Stimulated activated CD8-positive, alpha-beta memory T cell treated with anti-CD3 and anti-CD28 coated beads, Interleukin-12 subunit alpha, Interleukin-12 subunit beta, amount 100 ng/mL, for 4 hours (primary cell): ENCODE measurements around the gene UNKL.

Source experiments
- DNase-seq: peaks from one replicate; pipeline ENCODE4 v3.0.0-alpha.2; 2020; ENCODE audit warnings: low read depth

Gene UNKL

DNA sequence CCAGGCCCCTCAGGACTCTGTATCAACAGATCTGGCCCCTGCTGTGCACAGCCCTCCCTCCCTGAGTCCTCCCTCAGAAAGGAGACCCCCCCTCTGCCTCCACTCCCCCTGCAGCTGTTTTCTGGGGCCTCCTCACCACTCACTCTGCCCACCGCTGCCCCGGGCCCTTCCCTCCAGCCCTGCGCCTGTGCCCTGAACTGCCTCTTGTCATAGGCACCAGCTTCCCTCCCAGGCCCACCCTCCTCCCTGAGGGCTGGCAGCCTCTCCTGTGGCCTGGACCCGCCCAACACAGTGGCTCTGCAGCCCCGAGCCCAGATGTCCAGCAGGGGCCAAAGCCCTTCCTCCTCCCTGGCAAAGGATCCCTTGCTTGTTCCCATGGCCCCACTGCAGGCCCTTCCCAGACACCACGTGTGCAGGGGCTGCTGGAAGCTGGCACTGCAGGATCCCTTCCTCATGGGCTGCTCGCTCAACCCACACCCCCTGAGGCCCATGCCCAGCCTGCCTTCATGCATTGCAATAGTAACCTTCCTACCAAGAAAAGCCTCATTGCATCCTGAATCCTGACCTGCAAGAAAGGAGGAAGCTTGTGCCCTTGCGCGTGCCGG, 37.0 kb downstream of the UNKL start:
- no peak for DNase-seq

DNA sequence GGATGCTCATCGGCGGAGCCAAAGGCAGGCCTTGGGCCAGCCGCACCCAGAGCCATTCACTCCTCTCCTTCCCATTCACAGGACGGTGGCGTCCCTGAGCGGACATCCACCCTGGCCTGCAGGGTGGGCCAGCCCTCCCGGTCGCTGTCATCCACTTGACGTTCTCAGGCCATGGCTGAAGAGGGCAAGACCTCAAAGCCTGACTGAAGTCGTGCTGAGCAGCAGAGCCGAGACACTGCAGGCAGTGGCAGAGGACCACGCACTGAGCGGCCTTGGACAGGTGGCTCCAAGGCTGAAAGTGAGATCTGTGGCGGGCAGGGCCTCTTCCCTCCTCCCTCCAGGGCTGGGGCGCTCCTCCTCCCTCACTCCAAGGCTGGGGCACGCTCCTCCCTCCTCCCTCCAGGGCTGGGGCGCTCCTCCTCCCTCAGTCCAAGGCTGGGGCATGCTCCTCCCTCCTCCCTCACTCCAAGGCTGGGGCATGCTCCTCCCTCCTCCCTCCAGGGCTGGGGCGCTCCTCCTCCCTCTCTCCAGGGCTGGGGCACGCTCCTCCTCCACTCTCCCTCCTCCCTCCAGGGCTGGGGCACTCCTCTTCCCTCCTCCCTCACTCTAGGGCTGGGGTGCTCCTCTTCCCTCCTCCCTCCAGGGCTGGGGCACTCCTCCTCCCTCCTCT, 38.6 kb downstream of the UNKL start:
- DNase-seq, result no peak

GRCh38 chr16:1375298-1375640, 39.2 kb downstream of the UNKL start:
- no peak for DNase-seq

- DNase-seq, result no peak
Observed at GRCh38 chr16:1374418-1375297, 39.8 kb downstream of the UNKL start.

DNA sequence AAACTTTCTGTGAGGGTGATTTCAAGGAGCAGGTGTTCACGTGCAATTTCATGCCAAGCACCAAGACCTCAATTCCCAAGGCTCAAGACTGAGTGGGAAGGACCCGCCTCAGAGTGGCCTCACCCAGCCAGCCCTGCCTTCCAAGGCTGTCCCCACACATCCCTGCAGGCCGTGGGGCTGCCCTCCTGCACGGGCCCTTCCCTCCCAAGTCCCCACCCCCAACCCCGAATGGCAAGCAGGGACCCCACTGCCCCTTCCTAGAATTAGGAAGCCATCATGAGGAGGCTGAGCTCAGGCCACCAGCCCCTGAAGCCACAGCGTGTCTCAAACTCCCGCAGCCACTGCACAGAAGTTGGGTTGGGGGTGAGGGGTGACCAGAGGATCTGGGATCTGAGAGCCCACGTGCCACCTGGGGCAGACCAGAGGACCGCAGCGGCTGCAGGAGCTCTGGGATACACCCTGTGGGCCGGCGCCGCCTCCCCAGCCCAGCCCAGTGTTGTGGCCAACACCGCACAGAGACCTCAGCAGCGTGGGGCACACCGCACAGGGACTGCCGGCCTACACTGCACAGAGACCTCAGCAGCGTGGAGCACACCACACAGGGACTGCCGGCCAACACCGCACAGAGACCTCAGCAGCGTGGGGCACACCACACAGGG, 42.1 kb downstream of the UNKL start:
- DNase-seq, result no peak

- DNase-seq, result no peak
Observed at GRCh38 chr16:1371054-1371978, 43.2 kb downstream of the UNKL start.

DNA sequence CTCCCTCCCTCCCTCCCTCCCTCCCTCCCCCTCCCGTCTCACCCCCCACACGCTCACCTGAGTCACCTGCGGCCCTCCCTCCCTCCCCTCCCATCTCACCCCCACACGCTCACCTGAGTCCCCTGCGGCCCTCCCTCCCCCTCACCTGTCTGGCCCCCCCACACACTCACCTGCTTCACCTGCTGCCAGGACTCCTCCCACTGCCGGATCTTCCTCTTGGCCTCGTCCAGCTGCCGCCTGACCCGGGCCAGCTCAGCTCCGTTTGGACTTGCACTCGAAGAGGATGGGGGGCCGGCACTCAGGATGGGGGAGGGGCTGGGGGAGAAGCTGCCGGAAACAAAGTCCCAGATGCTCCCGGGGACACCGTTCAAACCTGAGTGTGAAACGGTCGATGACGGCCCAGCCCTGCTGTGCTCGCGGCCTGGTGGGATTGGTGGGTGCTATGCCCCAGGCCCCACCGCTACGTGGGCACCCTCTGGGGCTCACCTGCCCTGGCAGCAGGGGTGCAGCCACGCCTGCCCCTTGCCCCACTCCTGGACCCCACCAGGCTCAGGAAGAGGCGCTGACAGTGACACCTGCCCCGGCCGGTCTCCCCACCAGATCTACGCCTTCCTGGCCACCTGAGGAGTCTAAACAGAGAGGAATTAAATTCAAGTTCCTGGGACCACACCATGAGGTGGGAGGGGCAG, 46.9 kb downstream of the UNKL start:
- no peak for DNase-seq

DNA sequence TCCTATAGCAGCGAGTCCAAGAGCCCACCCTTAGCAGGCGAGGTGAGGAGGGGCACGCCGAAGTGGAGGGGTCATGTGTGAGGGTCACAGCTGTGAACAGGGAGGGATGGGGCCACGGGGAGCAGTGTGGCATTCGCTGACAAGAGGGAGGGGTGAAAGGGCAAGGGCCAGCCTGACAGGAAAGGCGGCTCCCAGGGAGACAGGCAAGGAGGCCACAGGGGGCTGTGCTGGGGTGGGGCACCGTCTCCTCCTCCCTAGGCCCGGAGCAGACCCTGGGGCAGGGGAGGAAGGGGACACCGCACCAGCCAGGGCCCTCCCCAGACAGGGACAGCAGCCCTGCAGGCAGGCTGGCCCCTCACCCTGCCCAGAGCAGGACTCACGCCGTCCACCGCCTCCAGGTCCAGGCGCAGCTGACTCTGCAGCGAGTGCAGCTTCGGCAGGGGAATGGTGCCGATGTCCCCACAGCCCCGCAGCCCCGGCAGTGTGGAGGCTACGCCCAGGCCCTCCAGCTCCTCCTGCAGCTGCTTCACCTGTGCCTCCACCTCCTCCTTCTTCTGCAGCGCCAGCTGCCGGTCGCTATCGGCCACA, 47.7 kb downstream of the UNKL start:
- no peak for DNase-seq

DNA sequence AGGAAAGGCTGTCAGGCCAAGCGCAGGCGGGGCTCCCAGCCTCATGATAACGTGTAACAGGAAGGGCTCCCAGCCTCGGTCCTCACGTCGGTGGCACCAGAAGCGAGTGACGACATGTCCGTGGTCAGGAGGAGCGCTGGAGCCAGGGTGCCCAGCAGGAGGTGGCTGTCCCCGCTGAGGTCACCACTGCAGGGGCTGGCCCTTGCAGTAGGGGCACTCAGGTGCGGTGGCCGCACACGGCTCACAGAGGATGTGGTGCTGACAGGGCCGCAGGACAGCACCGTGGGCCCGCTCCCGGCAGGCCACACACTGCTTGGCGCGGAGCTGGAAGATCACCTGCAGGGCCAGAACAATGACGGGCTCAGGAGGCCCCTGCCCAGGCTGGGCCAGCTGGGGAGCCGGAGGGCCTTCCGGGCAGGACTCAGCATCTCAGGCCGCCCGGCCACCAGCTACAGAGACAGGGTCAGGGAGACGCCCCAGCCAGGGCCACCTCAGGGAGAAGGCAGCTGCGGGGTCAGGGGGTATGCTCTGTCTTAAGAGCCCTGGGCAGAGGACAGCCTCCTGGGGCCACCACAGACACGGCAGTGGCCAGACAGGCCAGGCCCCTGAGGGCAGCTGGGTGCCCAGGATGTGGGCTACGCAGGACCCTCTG, 48.3 kb downstream of the UNKL start:
- no peak for DNase-seq

- no peak for DNase-seq
Observed at GRCh38 chr16:1364510-1364909, 50.0 kb downstream of the UNKL start.

DNA sequence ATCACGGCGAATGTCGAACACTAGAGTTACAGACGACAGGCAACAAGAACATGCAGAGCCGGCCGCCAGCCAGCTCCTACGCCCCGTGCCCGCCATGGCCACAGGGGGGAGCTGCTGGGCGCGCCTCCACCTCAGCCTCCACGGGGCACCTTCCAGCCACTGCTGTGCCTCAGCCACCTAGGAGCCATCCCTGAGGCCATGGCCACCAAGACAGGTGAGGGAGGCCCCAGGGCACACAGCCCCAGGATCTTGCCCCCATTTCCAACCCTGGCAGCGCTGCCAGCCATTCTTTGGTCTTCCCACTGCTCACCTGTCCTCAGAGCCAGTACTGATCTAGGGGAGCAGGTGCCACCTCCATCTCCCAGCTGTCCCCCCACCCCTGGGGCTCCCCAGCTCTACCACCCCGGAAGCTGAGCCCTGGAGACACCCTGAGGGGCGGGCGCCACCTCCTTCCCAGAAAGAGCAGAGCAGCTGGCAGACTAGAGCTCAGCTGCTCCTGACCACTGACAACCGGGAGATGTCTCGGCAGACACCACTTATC, 50.9 kb downstream of the UNKL start:
- DNase-seq, result peak; percentile 45

DNA sequence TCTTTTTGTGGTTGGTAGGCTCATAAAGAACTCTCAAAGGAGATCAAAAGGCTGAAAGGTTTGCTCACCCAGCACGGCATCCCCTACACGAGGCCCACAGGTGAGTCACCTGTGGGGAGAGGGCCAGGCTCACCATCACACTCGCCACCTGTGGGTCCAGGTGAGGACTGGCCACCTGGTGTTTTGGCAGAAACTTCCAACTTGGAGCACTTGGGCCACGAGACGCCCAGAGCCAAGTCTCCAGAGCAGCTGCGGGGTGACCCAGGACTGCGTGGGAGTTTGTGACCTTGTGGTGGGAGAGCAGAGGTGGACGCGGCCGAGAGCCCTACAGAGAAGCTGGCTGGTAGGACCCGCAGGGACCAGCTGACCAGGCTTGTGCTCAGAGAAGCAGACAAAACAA, 51.7 kb downstream of the UNKL start:
- no peak for DNase-seq

- no peak for DNase-seq
Observed at GRCh38 chr16:1361685-1362360, 52.7 kb downstream of the UNKL start.

DNA sequence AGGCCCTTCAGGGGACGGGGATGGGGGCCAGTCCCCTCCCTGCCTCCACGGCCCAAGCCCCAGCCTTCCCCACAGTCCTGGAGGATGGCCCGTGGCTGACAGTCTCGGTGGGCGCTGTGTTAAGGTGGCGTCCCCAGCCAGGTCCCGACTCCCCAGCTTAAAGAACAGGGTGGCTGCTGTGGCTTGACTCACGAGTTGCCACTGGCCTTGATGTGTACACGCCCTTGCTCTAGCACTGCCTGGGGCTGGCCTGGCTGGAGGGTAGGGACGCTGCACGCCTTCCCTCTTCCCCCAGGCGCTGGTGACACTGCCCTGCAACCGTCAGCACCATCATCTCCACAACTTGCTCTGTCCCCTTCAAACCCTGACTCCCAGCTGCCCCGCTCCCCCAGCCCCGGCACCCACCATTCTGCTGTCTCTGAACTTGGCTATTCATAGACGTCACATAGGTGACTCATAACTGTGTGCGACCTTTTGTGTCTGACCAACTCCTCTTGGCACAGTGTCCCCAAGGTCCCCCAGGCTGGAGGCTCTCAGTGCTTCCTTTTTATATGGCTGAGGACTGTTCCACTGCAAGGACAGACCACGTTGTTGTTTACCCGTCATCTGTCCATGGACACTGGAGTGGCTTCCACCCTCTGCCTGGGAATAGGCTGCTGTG, 56.5 kb downstream of the UNKL start:
- no peak for DNase-seq

DNA sequence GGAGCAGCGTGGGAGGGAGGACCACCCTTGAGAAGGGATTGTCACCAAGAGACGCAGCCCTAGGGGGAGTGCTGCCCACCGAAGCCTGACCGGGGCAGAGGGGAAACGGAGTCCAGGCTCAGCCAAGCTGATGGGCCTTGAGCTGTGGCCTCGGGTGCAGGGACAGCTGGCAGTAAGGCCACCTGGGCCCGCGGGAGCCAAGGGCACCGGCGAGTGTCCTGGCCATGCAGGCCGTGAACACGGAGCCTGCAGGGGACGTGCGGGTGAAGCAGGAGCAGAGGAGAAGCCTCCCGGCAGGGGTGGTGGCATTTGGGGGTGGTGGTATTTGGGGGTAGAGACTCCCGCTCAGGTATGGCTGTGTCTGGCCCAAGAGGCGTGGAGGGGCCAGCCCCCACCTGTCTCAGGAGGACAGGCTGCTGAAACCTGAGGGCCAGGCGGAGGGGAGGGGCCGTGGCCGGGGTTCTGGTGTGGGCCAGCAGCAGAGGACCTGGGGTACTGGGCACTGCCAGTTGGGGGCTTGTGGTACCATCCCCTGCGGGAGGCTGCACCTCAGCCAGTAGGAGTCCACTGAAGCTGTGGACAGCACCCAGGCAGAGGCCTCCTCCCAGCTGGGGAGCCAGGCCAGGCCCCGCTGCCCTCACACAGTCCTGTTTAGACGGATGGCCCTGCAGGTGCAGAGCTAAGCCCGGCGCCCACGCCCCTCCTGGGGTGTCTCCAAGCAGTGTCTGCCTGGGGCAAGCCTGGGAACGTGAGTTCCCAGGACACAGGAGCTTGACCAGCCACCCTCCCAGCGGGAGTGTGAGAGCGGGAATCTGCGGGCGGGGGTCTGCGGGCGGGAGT, 58.2 kb downstream of the UNKL start:
- no peak for DNase-seq

DNA sequence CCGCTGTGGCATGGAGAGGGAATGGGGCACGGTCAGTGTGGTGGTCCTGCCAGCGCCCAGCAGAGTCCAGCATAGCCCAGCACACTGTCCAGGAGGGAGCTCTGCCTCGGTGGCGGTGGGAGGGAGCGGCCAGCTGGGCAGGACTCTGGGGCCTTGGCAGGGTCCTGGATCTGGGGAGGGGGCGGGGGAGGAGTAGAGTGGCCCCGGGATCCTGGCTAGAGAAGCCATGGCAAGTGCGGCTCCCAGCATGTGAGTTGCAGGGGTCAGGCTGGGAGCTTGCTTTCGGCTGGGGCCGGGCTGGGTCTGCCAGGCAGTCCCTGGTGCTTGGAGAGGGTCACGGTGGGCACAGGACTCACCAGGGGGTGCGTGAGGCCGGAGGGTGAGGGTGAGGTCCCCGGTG, 58.9 kb downstream of the UNKL start:
- DNase-seq, result no peak

GRCh38 chr16:1354815-1355540, 59.5 kb downstream of the UNKL start:
- no peak for DNase-seq
